H9 (cell line): ENCODE data around the gene EIF3F. TPM values are rescaled to one million over a fixed set of nuclear protein-coding genes. Genes with fewer than 3 reads are reported as not detected.

Experiments used
- DNase-seq: peaks from one replicate; pipeline ENCODE4 v3.0.0-alpha.2; 2017
- H2AFZ ChIP-seq: one replicate; pipeline ENCODE4 v1.6.1; 2013; ENCODE audit warnings: mild to moderate bottlenecking, low read length, control low read depth, moderate library complexity
- H2AK5ac ChIP-seq: 2 replicates; pipeline ENCODE4 v1.6.1; 2013; ENCODE audit warnings: low read length, control low read depth, mixed read lengths; ENCODE audit not compliant: insufficient read length
- H2BK120ac ChIP-seq: one replicate; pipeline ENCODE4 v1.6.1; 2013; ENCODE audit warnings: low read depth, mild to moderate bottlenecking, low read length, control low read depth, inconsistent platforms; ENCODE audit not compliant: poor library complexity, severe bottlenecking
- H2BK12ac ChIP-seq: 2 replicates; pipeline ENCODE4 v1.6.1; 2013; ENCODE audit warnings: low read length, control low read depth, mixed read lengths, low read depth; ENCODE audit not compliant: insufficient read length
- H2BK15ac ChIP-seq: 2 replicates; pipeline ENCODE4 v1.6.1; 2013; ENCODE audit warnings: low read depth, low read length, control low read depth
- H2BK20ac ChIP-seq: one replicate; pipeline ENCODE4 v1.6.1; 2013; ENCODE audit warnings: low read depth, mild to moderate bottlenecking, low read length, control low read depth, inconsistent platforms; ENCODE audit not compliant: poor library complexity, severe bottlenecking
- H2BK5ac ChIP-seq: 2 replicates; pipeline ENCODE4 v1.6.1; 2013; ENCODE audit warnings: low read length, control low read depth, mixed read lengths; ENCODE audit not compliant: insufficient read length
- H3K14ac ChIP-seq: 2 replicates; pipeline ENCODE4 v1.6.1; 2013; ENCODE audit warnings: low read length, control low read depth; ENCODE audit not compliant: insufficient read depth
- H3K18ac ChIP-seq: 2 replicates; pipeline ENCODE4 v1.6.1; 2013; ENCODE audit warnings: low read depth, mild to moderate bottlenecking, mixed read lengths, low read length, control low read depth; ENCODE audit not compliant: insufficient read length
- H3K23ac ChIP-seq: 2 replicates; pipeline ENCODE4 v1.6.1; 2013; ENCODE audit warnings: low read length, control low read depth, mixed read lengths, low read depth; ENCODE audit not compliant: insufficient read length
- H3K23me2 ChIP-seq: 2 replicates; pipeline ENCODE4 v1.6.1; 2013; ENCODE audit warnings: low read depth, mild to moderate bottlenecking, mixed read lengths, low read length, control low read depth; ENCODE audit not compliant: insufficient read length, poor library complexity, severe bottlenecking
- H3K27ac ChIP-seq: 2 replicates; pipeline ENCODE4 v1.5.1; 2013; ENCODE audit warnings: low read length, control low read depth, mixed read lengths, low read depth; ENCODE audit not compliant: insufficient read length
- H3K27me3 ChIP-seq: 2 replicates; pipeline ENCODE4 v1.6.1; 2013; ENCODE audit warnings: low read length, control low read depth, inconsistent platforms; ENCODE audit not compliant: insufficient read depth
- H3K4ac ChIP-seq: 2 replicates; pipeline ENCODE4 v1.6.1; 2013; ENCODE audit warnings: low read depth, mild to moderate bottlenecking, control low read depth, inconsistent platforms, low read length, moderate library complexity
- H3K4me1 ChIP-seq: 2 replicates; pipeline ENCODE4 v1.6.1; 2013; ENCODE audit warnings: low read length, control low read depth, inconsistent platforms; ENCODE audit not compliant: insufficient read depth
- H3K4me2 ChIP-seq: 2 replicates; pipeline ENCODE4 v1.6.1; 2013; ENCODE audit warnings: low read length, control low read depth, mixed read lengths; ENCODE audit not compliant: insufficient read length, insufficient read depth
- H3K56ac ChIP-seq: 2 replicates; pipeline ENCODE4 v1.6.1; 2013; ENCODE audit warnings: low read depth, mild to moderate bottlenecking, mixed read lengths, low read length, control low read depth; ENCODE audit not compliant: insufficient read length
- H3K79me1 ChIP-seq: 2 replicates; pipeline ENCODE4 v1.6.1; 2013; ENCODE audit warnings: low read depth, mild to moderate bottlenecking, moderate library complexity, low read length, control low read depth, inconsistent platforms; ENCODE audit not compliant: insufficient read depth, poor library complexity, severe bottlenecking
- H3K79me2 ChIP-seq: 2 replicates; pipeline ENCODE4 v1.6.1; 2013; ENCODE audit warnings: low read length, control low read depth, inconsistent platforms; ENCODE audit not compliant: insufficient read depth
- H3K9ac ChIP-seq: 2 replicates; pipeline ENCODE4 v1.6.1; 2013; ENCODE audit warnings: low read length, control low read depth, mixed read lengths; ENCODE audit not compliant: insufficient read length; ENCODE audit errors: extremely low read depth
- H3K9me3 ChIP-seq: one replicate; pipeline ENCODE4 v1.6.1; 2013; ENCODE audit warnings: low read depth, low read length, inconsistent platforms; ENCODE audit not compliant: control insufficient read depth
- H3T11ph ChIP-seq: one replicate; pipeline ENCODE4 v1.6.1; 2013; ENCODE audit warnings: mild to moderate bottlenecking, low read length, control low read depth, inconsistent platforms
- H4K20me1 ChIP-seq: one replicate; pipeline ENCODE4 v1.6.1; 2013; ENCODE audit not compliant: control insufficient read depth, insufficient read length, insufficient read depth
- H4K5ac ChIP-seq: 2 replicates; pipeline ENCODE4 v1.6.1; 2013; ENCODE audit warnings: low read depth, mild to moderate bottlenecking, mixed read lengths, low read length, control low read depth; ENCODE audit not compliant: insufficient read length
- H4K8ac ChIP-seq: replicated peaks from 2 replicates; pipeline ENCODE4 v1.6.1; 2013; ENCODE audit warnings: low read length, control low read depth, mixed read lengths, low read depth; ENCODE audit not compliant: insufficient read length
- H4K91ac ChIP-seq: 2 replicates; pipeline ENCODE4 v1.6.1; 2013; ENCODE audit warnings: low read depth, mild to moderate bottlenecking, moderate library complexity, mixed read lengths, low read length, control low read depth; ENCODE audit not compliant: insufficient read length
- H3K27ac Mint-ChIP-seq, 3 experiments: 2 replicates in 2 of 3; 3 replicates in 1 of 3; pipeline ENCODE4 v1.8.0; 2020 to 2021; ENCODE audit warnings: mixed read lengths in 3 of 3, mild to moderate bottlenecking in 1 of 3, moderate library complexity in 1 of 3
- H3K27me3 Mint-ChIP-seq: 2 replicates; pipeline ENCODE4 v1.8.0; 2021; ENCODE audit warnings: low read depth, mild to moderate bottlenecking, moderate library complexity, mixed read lengths
- H3K36me3 Mint-ChIP-seq, 3 experiments: 2 replicates in 2 of 3; 3 replicates in 1 of 3; pipeline ENCODE4 v1.8.0; 2020 to 2021; ENCODE audit warnings: low read depth in 3 of 3, mixed read lengths in 3 of 3; ENCODE audit not compliant: insufficient read depth in 1 of 3
- H3K4me1 Mint-ChIP-seq, 2 experiments: 2 replicates each; pipeline ENCODE4 v1.8.0; 2020; ENCODE audit warnings: mixed read lengths in 2 of 2
- H3K4me3 Mint-ChIP-seq, 2 experiments: 2 replicates in 1 of 2; 3 replicates in 1 of 2; pipeline ENCODE4 v1.8.0; 2020 to 2021; ENCODE audit warnings: mild to moderate bottlenecking in 2 of 2, mixed read lengths in 2 of 2, moderate library complexity in 1 of 2
- H3K9me3 Mint-ChIP-seq, 2 experiments: 2 replicates in 1 of 2; 3 replicates in 1 of 2; pipeline ENCODE4 v1.8.0; 2020; ENCODE audit warnings: mild to moderate bottlenecking in 2 of 2, mixed read lengths in 2 of 2, moderate library complexity in 1 of 2
- CTCF ChIP-seq: fragments of 200-600 bp; sonication (generic); conservative IDR thresholded peaks from 3 replicates; pipeline ENCODE4 v1.8.0; 2021; ENCODE audit warnings: antibody characterized with exemption, mild to moderate bottlenecking
- WGBS: extraction: QIAGEN DNeasy Blood & Tissue Kit; methylation state at CpG from one replicate; pipeline ENCODE4 v1.1.7; 2013; ENCODE audit warnings: missing lambda C conversion rate, low lambda C conversion rate, mixed read lengths; ENCODE audit not compliant: insufficient read length; ENCODE audit errors: extremely low coverage; 5-methylcytosine and 5-hydroxymethylcytosine counted together
- total RNA-seq: library from RNA; stranded (reverse); gene quantifications from 2 replicates; pipeline ENCODE4 v1.2.1, GENCODE V29; 2021

EIF3F gene
- total RNA-seq, 1 experiment from 2014 or later, result 348 TPM

DNA sequence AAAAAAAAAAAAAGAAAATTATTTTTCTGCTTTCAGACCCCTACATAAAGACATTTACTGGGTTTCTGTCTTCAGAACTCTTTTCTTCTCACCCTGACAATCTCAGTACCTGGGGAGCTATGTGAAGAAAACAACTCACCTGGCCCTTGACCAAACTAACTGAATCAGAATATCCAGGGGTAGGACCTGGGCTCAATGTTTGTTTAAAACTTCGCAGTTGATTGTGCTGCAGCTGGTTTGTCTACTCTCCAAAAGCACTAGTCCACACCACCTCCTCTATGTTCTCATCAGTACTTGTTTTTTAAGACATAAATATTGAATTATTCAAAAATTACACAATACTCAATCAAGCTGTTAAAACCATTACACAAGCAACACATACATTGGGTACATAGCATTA, 34.8 kb downstream of the EIF3F start:
- no peak overlapping the region for H3K18ac ChIP-seq
- H2AFZ ChIP-seq, result no peak overlapping the region
- no peaks in the 10 kb centered on the region for H3K9me3 ChIP-seq
- H3K4me2 ChIP-seq, result no peak overlapping the region
- no peak overlapping the region for H3K9ac ChIP-seq
- TF ChIP-seq CTCF, result no peak
- H4K91ac ChIP-seq, result no peak overlapping the region
- no peak overlapping the region for H3K4me3 Mint-ChIP-seq
- H3K14ac ChIP-seq, result no peak overlapping the region
- no peak overlapping the region for H2BK20ac ChIP-seq
- no peaks in the 10 kb centered on the region; a peak in 1 of 5 replicates for H3K9me3 Mint-ChIP-seq
- peaks cover under 1% of the 10 kb centered on the region; the same call in 1 of the 2 replicates for H3K4me1 ChIP-seq
- WGBS, result no CpG with 5 or more reads among the region's 1 CpG
- no peak overlapping the region for H2BK120ac ChIP-seq
- H2BK15ac ChIP-seq, result no peak overlapping the region
- no peak overlapping the region for H3K4ac ChIP-seq
- H3T11ph ChIP-seq, result no peak overlapping the region
- no peaks in the 10 kb centered on the region for H3K79me1 ChIP-seq
- peaks cover 14% of the 10 kb centered on the region for H3K23me2 ChIP-seq
- no peak overlapping the region for H3K56ac ChIP-seq
- H2AK5ac ChIP-seq, result no peak overlapping the region
- no peaks in the 10 kb centered on the region for H3K79me2 ChIP-seq
- no peak overlapping the region for H4K8ac ChIP-seq
- H3K27me3 Mint-ChIP-seq, result peaks cover 22% of the 10 kb centered on the region
- H2BK5ac ChIP-seq, result no peak overlapping the region
- peaks cover 17 to 23% of the 10 kb centered on the region in 2 experiments for H3K4me1 Mint-ChIP-seq
- H3K27ac Mint-ChIP-seq, result no peak overlapping the region
- DNase-seq, result no peak
- no peak overlapping the region for H3K27ac ChIP-seq
- no peak overlapping the region for H3K23ac ChIP-seq
- H4K20me1 ChIP-seq, result no peaks in the 10 kb centered on the region
- H3K36me3 Mint-ChIP-seq, result no peaks in the 10 kb centered on the region; a peak in 1 of 7 replicates
- no peak overlapping the region for H4K5ac ChIP-seq
- H2BK12ac ChIP-seq, result no peak overlapping the region
- peaks cover 22% of the 10 kb centered on the region for H3K27me3 ChIP-seq
